GM21381 (cell line): ENCODE measurements around the gene NUFIP2.
"Not testable (repeated sequence)": the region's sequence is repeated elsewhere in the genome, so short reads cannot be mapped to it uniquely, and the experiment has no call there.

Experiments used
- ATAC-seq: cut with Tn5 transposase; IDR thresholded peaks from one replicate; pipeline ENCODE4 v1.9.1; 2021; ENCODE audit warnings: mild to moderate bottlenecking, moderate library complexity; ENCODE audit not compliant: unreplicated experiment

Gene NUFIP2

GRCh38 chr17:29293890-29294579 lies at the start of gene NUFIP2:
NUFIP2 (minus strand) TSS chr17:29294148; CDS start chr17:29294059, 89 bp downstream.
- ATAC-seq: peak; percentile 84

- ATAC-seq: no peak
Measured at GRCh38 chr17:29342158-29342765, 48.3 kb upstream of the NUFIP2 start.

- ATAC-seq: no peak
Measured at GRCh38 chr17:29341726-29342125, 47.8 kb upstream of the NUFIP2 start.

- not testable (repeated sequence) for ATAC-seq
Measured at GRCh38 chr17:29339016-29339415, 45.1 kb upstream of the NUFIP2 start.

- no peak for ATAC-seq
Measured at GRCh38 chr17:29331708-29332085, 37.7 kb upstream of the NUFIP2 start.

- ATAC-seq: no peak
Measured at GRCh38 chr17:29331075-29331707, 37.2 kb upstream of the NUFIP2 start.

GRCh38 chr17:29327412-29327811 lies 33.5 kb upstream of the NUFIP2 start:
- no peak for ATAC-seq

- no peak for ATAC-seq
Measured at GRCh38 chr17:29326023-29326813, 32.3 kb upstream of the NUFIP2 start.

GRCh38 chr17:29322363-29322762 lies 28.4 kb upstream of the NUFIP2 start:
- ATAC-seq: no peak

- no peak for ATAC-seq
Measured at GRCh38 chr17:29303386-29303785, 9.4 kb upstream of the NUFIP2 start.

- ATAC-seq: no peak
Measured at GRCh38 chr17:29299031-29299430, 5.1 kb upstream of the NUFIP2 start.

GRCh38 chr17:29295420-29295819 lies 1.5 kb upstream of the NUFIP2 start:
- no peak for ATAC-seq

GRCh38 chr17:29294580-29294900 lies 592 bp upstream of the NUFIP2 start:
- no peak for ATAC-seq

- ATAC-seq: peak; percentile 23
Measured at GRCh38 chr17:29292992-29293889, 707 bp downstream of the NUFIP2 start.

- peak; percentile 11 for ATAC-seq
Measured at GRCh38 chr17:29292071-29292991, 1.6 kb downstream of the NUFIP2 start.

- no peak for ATAC-seq
Measured at GRCh38 chr17:29291163-29291752, 2.7 kb downstream of the NUFIP2 start.

GRCh38 chr17:29289852-29290251 lies 4.1 kb downstream of the NUFIP2 start:
- no peak for ATAC-seq

GRCh38 chr17:29283961-29284360 lies 10.0 kb downstream of the NUFIP2 start:
- ATAC-seq: no peak

GRCh38 chr17:29283496-29283895 lies 10.5 kb downstream of the NUFIP2 start:
- ATAC-seq: no peak
